H1 (cell line): ENCODE data around the gene AMOTL2. TPM values are rescaled to one million over a fixed set of nuclear protein-coding genes. Genes with fewer than 3 reads are reported as not detected.

Source experiments
- CTCF ChIA-PET: fragments of 300-600 bp; sonication (Branson Sonifier 250); formaldehyde crosslinking; loops from one replicate; lab custom pipeline; 2021; ENCODE audit not compliant: partially characterized antibody; lab: Charles Lee
- POLR2A ChIA-PET: fragments of 300-600 bp; sonication (Branson Sonifier 250); formaldehyde crosslinking; loops from one replicate; lab custom pipeline; 2021; ENCODE audit warnings: inconsistent platforms; ENCODE audit not compliant: partially characterized antibody; lab: Charles Lee
- DNase-seq, 2 experiments: peaks; one replicate each; pipeline versions ENCODE4 v3.0.0 to v3.0.0-alpha.2; 2010 to 2022; ENCODE audit warnings: low spot score in 2 of 2, low read depth in 1 of 2, mixed read lengths in 1 of 2
- FAIRE-seq: peaks from 2 replicates; lab custom pipeline; 2011; peaks lifted over from hg19 to GRCh38; lab: Jason Lieb, UNC
- H2AFZ ChIP-seq: 2 replicates; pipeline ENCODE4 v1.8.1; 2012; ENCODE audit warnings: low read length, inconsistent platforms
- H2AK5ac ChIP-seq: 2 replicates; pipeline ENCODE4 v1.6.1; 2013; ENCODE audit warnings: low read depth, low read length
- H2BK120ac ChIP-seq: replicated peaks from 2 replicates; pipeline ENCODE3; 2013; ENCODE audit warnings: low read depth, low read length, inconsistent platforms
- H2BK12ac ChIP-seq: 2 replicates; pipeline ENCODE4 v1.6.1; 2013; ENCODE audit warnings: low read depth, low read length
- H2BK15ac ChIP-seq: 2 replicates; pipeline ENCODE4 v1.6.1; 2013; ENCODE audit warnings: low read length
- H2BK20ac ChIP-seq: 2 replicates; pipeline ENCODE4 v1.6.1; 2013; ENCODE audit warnings: low read length
- H2BK5ac ChIP-seq: 2 replicates; pipeline ENCODE4 v1.6.1; 2013; ENCODE audit warnings: low read depth, low read length
- H3K14ac ChIP-seq: 2 replicates; pipeline ENCODE4 v1.6.1; 2013; ENCODE audit warnings: inconsistent platforms; ENCODE audit not compliant: insufficient read length
- H3K18ac ChIP-seq: 2 replicates; pipeline ENCODE4 v1.6.1; 2013; ENCODE audit warnings: low read length; ENCODE audit errors: extremely low read depth
- H3K23ac ChIP-seq: 2 replicates; pipeline ENCODE4 v1.6.1; 2013; ENCODE audit warnings: inconsistent platforms; ENCODE audit not compliant: insufficient read length
- H3K23me2 ChIP-seq: 2 replicates; pipeline ENCODE4 v1.6.1; 2013; ENCODE audit warnings: low read depth, low read length
- H3K27ac ChIP-seq: 2 replicates; pipeline ENCODE4 v1.6.1; 2011; ENCODE audit warnings: low read depth, low read length, inconsistent platforms
- H3K27me3 ChIP-seq, 4 experiments: replicated peaks in 1 of 4; 1 replicate in 1 of 4; 2 replicates in 3 of 4; pipeline versions ENCODE4 v1.6.1 to v1.8.1; 2011 to 2013; ENCODE audit warnings: low read length in 3 of 4, mild to moderate bottlenecking in 3 of 4, inconsistent platforms in 2 of 4, mixed read lengths in 2 of 4, moderate library complexity in 1 of 4; ENCODE audit not compliant: control insufficient read depth in 3 of 4, insufficient read depth in 3 of 4; ENCODE audit errors: extremely low read depth in 1 of 4
- H3K36me3 ChIP-seq, 4 experiments: 2 replicates each; pipeline versions ENCODE4 v1.6.1 to v1.8.1; 2011 to 2013; ENCODE audit warnings: mild to moderate bottlenecking in 4 of 4, low read length in 3 of 4, moderate library complexity in 2 of 4, control low read depth in 1 of 4, inconsistent platforms in 1 of 4; ENCODE audit not compliant: insufficient read depth in 4 of 4, control insufficient read depth in 2 of 4
- H3K4ac ChIP-seq: replicated peaks from 2 replicates; pipeline ENCODE3; 2013; ENCODE audit warnings: low read length, low read depth, mixed read lengths, inconsistent platforms; ENCODE audit not compliant: insufficient read length
- H3K4me1 ChIP-seq, 4 experiments: replicated peaks in 1 of 4; 1 replicate in 1 of 4; 2 replicates in 3 of 4; pipeline versions ENCODE4 v1.6.1 to v1.8.1; 2011 to 2013; ENCODE audit warnings: low read length in 3 of 4, inconsistent platforms in 2 of 4, mixed read lengths in 1 of 4; ENCODE audit not compliant: insufficient read depth in 4 of 4, control insufficient read depth in 3 of 4
- H3K4me2 ChIP-seq, 2 experiments: 2 replicates each; pipeline versions ENCODE4 v1.6.1 to v1.8.1; 2011 to 2013; ENCODE audit warnings: low read depth in 2 of 2, low read length in 2 of 2, control low read depth in 1 of 2, inconsistent platforms in 1 of 2, mild to moderate bottlenecking in 1 of 2; ENCODE audit not compliant: insufficient read depth in 1 of 2
- H3K4me3 ChIP-seq, 4 experiments: fragments of 200-600, 300-600 bp in 1 of 4; sonication (generic), shearing (Covaris generic), sonication (Bioruptor Twin) in 1 of 4; 2 replicates each; pipeline versions ENCODE4 v1.5.1 to v1.8.1; 2011 to 2016; ENCODE audit warnings: low read length in 4 of 4, low read depth in 3 of 4, control low read depth in 2 of 4, inconsistent platforms in 2 of 4, mild to moderate bottlenecking in 2 of 4, mixed read lengths in 1 of 4, moderate library complexity in 1 of 4; ENCODE audit not compliant: insufficient read depth in 2 of 4; ENCODE audit errors: extremely low read depth in 1 of 4
- H3K56ac ChIP-seq: replicated peaks from 2 replicates; pipeline ENCODE3; 2013; ENCODE audit warnings: low read depth, mild to moderate bottlenecking, mixed read lengths, low read length, inconsistent platforms; ENCODE audit not compliant: insufficient read length
- H3K79me1 ChIP-seq: 2 replicates; pipeline ENCODE4 v1.6.1; 2013; ENCODE audit warnings: low read depth, low read length, control low read depth
- H3K79me2 ChIP-seq, 2 experiments: 2 replicates each; pipeline versions ENCODE4 v1.6.1 to v1.8.1; 2012 to 2013; ENCODE audit warnings: low read length in 2 of 2, mild to moderate bottlenecking in 2 of 2, inconsistent platforms in 1 of 2; ENCODE audit not compliant: insufficient read depth in 2 of 2, control insufficient read depth in 1 of 2
- H3K9ac ChIP-seq, 4 experiments: replicated peaks in 1 of 4; 1 replicate in 1 of 4; 2 replicates in 3 of 4; pipeline versions ENCODE4 v1.6.1 to v1.8.1; 2011 to 2013; ENCODE audit warnings: low read depth in 3 of 4, low read length in 3 of 4, control low read depth in 2 of 4, mild to moderate bottlenecking in 2 of 4, moderate library complexity in 2 of 4, inconsistent platforms in 1 of 4; ENCODE audit errors: extremely low read depth in 1 of 4
- H3K9me3 ChIP-seq, 2 experiments: 2 replicates each; pipeline versions ENCODE4 v1.6.1 to v1.8.1; 2012 to 2013; ENCODE audit warnings: mild to moderate bottlenecking in 2 of 2, moderate library complexity in 2 of 2, control low read depth in 1 of 2, inconsistent platforms in 1 of 2, low read depth in 1 of 2, low read length in 1 of 2, mixed read lengths in 1 of 2; ENCODE audit not compliant: insufficient read depth in 2 of 2
- H4K20me1 ChIP-seq, 2 experiments: replicated peaks in 1 of 2; 2 replicates each; pipeline versions ENCODE3 to v1.8.1; 2011 to 2013; ENCODE audit warnings: inconsistent platforms in 2 of 2, low read length in 2 of 2, mild to moderate bottlenecking in 1 of 2; ENCODE audit not compliant: insufficient read depth in 2 of 2, control insufficient read depth in 1 of 2
- H4K5ac ChIP-seq: 2 replicates; pipeline ENCODE4 v1.6.1; 2013; ENCODE audit warnings: low read length, low read depth, mixed read lengths, inconsistent platforms; ENCODE audit not compliant: insufficient read length
- H4K8ac ChIP-seq: 2 replicates; pipeline ENCODE4 v1.8.0; 2013; ENCODE audit warnings: mild to moderate bottlenecking, moderate library complexity, low read length, inconsistent platforms; ENCODE audit not compliant: insufficient read depth; ENCODE audit errors: extremely low read depth
- H4K91ac ChIP-seq: replicated peaks from 2 replicates; pipeline ENCODE3; 2013; ENCODE audit warnings: low read length, mixed read lengths, inconsistent platforms; ENCODE audit not compliant: insufficient read length
- ATF3 ChIP-seq: IDR thresholded peaks from 2 replicates; pipeline ENCODE4 v1.6.1; 2011; ENCODE audit warnings: low read depth, mild to moderate bottlenecking, low read length; ENCODE audit not compliant: insufficient read depth
- PHF8 ChIP-seq: fragments of 200-600 bp; sonication (generic); conservative IDR thresholded peaks from 2 replicates; pipeline ENCODE4 v1.7.1; 2012; ENCODE audit warnings: low read depth, mild to moderate bottlenecking, inconsistent platforms, low read length, moderate library complexity
- POLR2A ChIP-seq, 2 experiments: IDR thresholded peaks; 1 replicate in 1 of 2; 2 replicates in 1 of 2; pipeline ENCODE4 v1.6.1; 2011; ENCODE audit warnings: low read depth in 2 of 2, low read length in 2 of 2, mild to moderate bottlenecking in 2 of 2; ENCODE audit errors: control extremely low read depth in 1 of 2
- SP2 ChIP-seq: IDR thresholded peaks from 2 replicates; pipeline ENCODE4 v1.6.1; 2012; ENCODE audit warnings: mild to moderate bottlenecking, low read length, inconsistent platforms
- whole genome bisulfite sequencing, 2 experiments: shearing (Covaris generic) in 1 of 2; methylation state at CpG; one replicate each; pipeline versions ENCODE4 v1.1.6 to v1.1.7; 2013 to 2015; ENCODE audit warnings: low lambda C conversion rate in 2 of 2, mixed read lengths in 2 of 2, inconsistent platforms in 1 of 2, low coverage in 1 of 2, missing lambda C conversion rate in 1 of 2; ENCODE audit not compliant: insufficient replicate concordance in 2 of 2, insufficient coverage in 1 of 2, insufficient read length in 1 of 2; ENCODE audit errors: extremely low coverage in 1 of 2, missing lambda C conversion rate in 1 of 2; 5-methylcytosine and 5-hydroxymethylcytosine counted together
- polyA plus RNA-seq, 7 experiments: library from polyadenylated mRNA; depleted of rRNA in 3 of 7; stranded (reverse) in 5 of 7; unstranded in 2 of 7; fragments of >200 nt in 5 of 7; fragments of 200-250 nt in 2 of 7; gene quantifications; 1 replicate in 5 of 7; 2 replicates in 1 of 7; 4 replicates in 1 of 7; pipeline versions ENCODE4 v1.2.1 to v1.2.3, GENCODE V29; 2011 to 2013; ENCODE audit warnings: missing spikeins in 2 of 7, mixed read lengths in 2 of 7
- total RNA-seq: library from RNA; stranded (reverse); fragmentation: NEBNext Ultra II Directional; extraction: Animal tissue kit (Norgen Biotek cat#: 25700); gene quantifications from 2 replicates; pipeline ENCODE4 v1.2.1, GENCODE V29; 2021

The AMOTL2 gene
- total and polyA plus RNA-seq, 2 of the 8 experiments (the other 6 are each of a cell fraction or from before 2014, with no cell fraction given), result 19.0 to 63.7 TPM

GRCh38 chr3:134360046-134360445, 14.2 kb downstream of the AMOTL2 start:
- Histone ChIP-seq H4K5ac (no peak overlapping the region), H3K4me1 (peaks cover 15 to 30% (median 22%) of the 10 kb centered on the region in 4 experiments), H2BK5ac (peak overlapping the region; percentile 32; the same call in 1 of the 2 replicates), H2BK120ac (no peak overlapping the region), H2BK15ac (no peak overlapping the region), H2AFZ (no peak overlapping the region), H3K56ac (no peak overlapping the region), H4K91ac (no peak overlapping the region), H3K14ac (no peak overlapping the region), H3K4me2 (no peak overlapping the region), H3K27ac (0 out of 2 replicates have a peak overlapping the region, but pooled peaks have one; percentile 15), H3K23me2 (peaks cover 2% of the 10 kb centered on the region), H3K27me3 (no peaks in the 10 kb centered on the region; a peak in 1 of 7 replicates), H3K18ac (no peak overlapping the region), H2BK12ac (peak overlapping the region; percentile 29; the same call in 1 of the 2 replicates), H3K4ac (no peak overlapping the region), H3K9me3 (no peaks in the 10 kb centered on the region), H3K23ac (no peak overlapping the region), H3K79me1 (peaks cover 7% of the 10 kb centered on the region; the same call in 1 of the 2 replicates), H3K9ac (no peak overlapping the region), H4K8ac (no peak overlapping the region), H4K20me1 (peaks cover 1 to 14% of the 10 kb centered on the region in 2 experiments), H3K4me3 (no peak overlapping the region), H3K36me3 (peaks cover 44 to 91% (median 67%) of the 10 kb centered on the region in 4 experiments), H3K79me2 (no peaks in the 10 kb centered on the region), H2BK20ac (no peak overlapping the region), H2AK5ac (0 out of 2 replicates have a peak overlapping the region, but pooled peaks have one; percentile 68)
- 91% methylated on average over 12 of the region's 12 CpGs; no CpG with 5 or more reads in 1 of the 2 experiments for WGBS, 2 experiments
- CTCF ChIA-PET, result interaction anchor here (1.2 to 13.1 kb wide), 5 partner anchors 15 to 94 kb away, joined by 3 to 144 read pairs (median 7); partner anchors contain the start of gene AMOTL2
- DNase-seq (no peak), FAIRE-seq (no peak)
- POLR2A ChIA-PET, result interaction anchor here (1.1 to 45.2 kb wide), 4 partner anchors 6 to 131 kb away, joined by 3 to 1731 read pairs (median 1268); partner anchors contain the start of gene AMOTL2
- TF ChIP-seq ATF3, result no peak
- TF ChIP-seq SP2, result no peak
- no peak for TF ChIP-seq PHF8
- TF ChIP-seq POLR2A (IDR thresholded peaks at IDR 0.05; ENCODE audit: control extremely low read depth in 1 of 2, low read depth in 2 of 2, low read length in 2 of 2), result peak in 1 of 2 experiments; percentile 48; a peak in 1 of 3 replicates
